NCI-H1930 (cell line): ENCODE measurements around the gene TMA7.
"Not testable (repeated sequence)": the region's sequence is repeated elsewhere in the genome, so short reads cannot be mapped to it uniquely, and the experiment has no call there.

Experiments
- DNase-seq, 2 experiments: peaks; one replicate each; lab custom pipeline; 2025; lab: John Stamatoyannopoulos, UW

TMA7 gene

GRCh38 chr3:48468329-48468731, 28.3 kb downstream of the TMA7 start:
- no peak for DNase-seq

- no peak for DNase-seq
Observed at GRCh38 chr3:48469046-48469915, 29.2 kb downstream of the TMA7 start.

GRCh38 chr3:48470286-48470685, 30.2 kb downstream of the TMA7 start:
- no peak for DNase-seq

- no peak for DNase-seq
Observed at GRCh38 chr3:48472673-48472922, 32.5 kb downstream of the TMA7 start.

GRCh38 chr3:48472923-48473616, 33.0 kb downstream of the TMA7 start:
- peak; percentile 16 to 46 for DNase-seq

GRCh38 chr3:48473617-48473952, 33.5 kb downstream of the TMA7 start:
- no peak for DNase-seq

- DNase-seq = not testable (repeated sequence)
Observed at GRCh38 chr3:48474031-48474430, 34.0 kb downstream of the TMA7 start.

GRCh38 chr3:48474619-48475018, 34.6 kb downstream of the TMA7 start:
- no peak for DNase-seq

- no peak for DNase-seq
Observed at GRCh38 chr3:48475188-48475587, 35.1 kb downstream of the TMA7 start.

GRCh38 chr3:48476426-48477053, 36.5 kb downstream of the TMA7 start:
- DNase-seq = no peak

- no peak for DNase-seq
Observed at GRCh38 chr3:48477959-48478520, 38.0 kb downstream of the TMA7 start.

GRCh38 chr3:48478626-48479555, 38.8 kb downstream of the TMA7 start:
- DNase-seq = no peak

- DNase-seq = not testable (repeated sequence)
Observed at GRCh38 chr3:48480891-48481290, 40.8 kb downstream of the TMA7 start.

GRCh38 chr3:48482822-48483221, 42.8 kb downstream of the TMA7 start:
- DNase-seq = not testable (repeated sequence)

GRCh38 chr3:48486952-48487351, 46.9 kb downstream of the TMA7 start:
- DNase-seq = no peak

GRCh38 chr3:48492461-48493202, 52.6 kb downstream of the TMA7 start:
- DNase-seq = no peak

GRCh38 chr3:48493203-48493501, 53.1 kb downstream of the TMA7 start:
- DNase-seq = no peak
